Measurements from ENCODE around the gene BIRC6. TPM values are rescaled to one million over a fixed set of nuclear protein-coding genes. Genes with fewer than 3 reads are reported as not detected.
A peak's percentile ranks its signal among the peaks of the same experiment; 100 is the strongest.

BIRC6 gene
- total RNA-seq, 1 donor = 211 TPM

- no peak overlapping the region for H3K4me3 ChIP-seq (ENCODE audit: low read depth, low read length)
- TF ChIP-seq CTCF (IDR thresholded peaks at IDR 0.05; ENCODE audit: insufficient read depth, low read depth, low read length) = no peak
- DNase-seq (ENCODE audit: low read depth) = peak; percentile 36
These were observed 235.0 kb downstream of the BIRC6 start for GRCh38 chr2:32591669-32592463.

GRCh38 chr2:32594573-32594972, 237.8 kb downstream of the BIRC6 start:
- no peak overlapping the region for H3K4me3 ChIP-seq (ENCODE audit: low read depth, low read length)
- no peak for DNase-seq (ENCODE audit: low read depth)
- TF ChIP-seq CTCF (IDR thresholded peaks at IDR 0.05; ENCODE audit: insufficient read depth, low read depth, low read length) = no peak

GRCh38 chr2:32611366-32611765, 254.5 kb downstream of the BIRC6 start:
- TF ChIP-seq CTCF (IDR thresholded peaks at IDR 0.05; ENCODE audit: insufficient read depth, low read depth, low read length) = no peak
- DNase-seq (ENCODE audit: low read depth) = no peak
- no peak overlapping the region for H3K4me3 ChIP-seq (ENCODE audit: low read depth, low read length)

GRCh38 chr2:32611771-32612170, 254.9 kb downstream of the BIRC6 start:
- TF ChIP-seq CTCF (IDR thresholded peaks at IDR 0.05; ENCODE audit: insufficient read depth, low read depth, low read length) = no peak
- no peak overlapping the region for H3K4me3 ChIP-seq (ENCODE audit: low read depth, low read length)
- DNase-seq (ENCODE audit: low read depth) = no peak

- TF ChIP-seq CTCF (IDR thresholded peaks at IDR 0.05; ENCODE audit: insufficient read depth, low read depth, low read length) = no peak
- H3K4me3 ChIP-seq (ENCODE audit: low read depth, low read length) = no peak overlapping the region
- no peak for DNase-seq (ENCODE audit: low read depth)
These were observed 257.3 kb downstream of the BIRC6 start for GRCh38 chr2:32614084-32614483.

GRCh38 chr2:32617599-32618189, 260.9 kb downstream of the BIRC6 start:
- no peak overlapping the region for H3K4me3 ChIP-seq (ENCODE audit: low read depth, low read length)
- TF ChIP-seq CTCF (IDR thresholded peaks at IDR 0.05; ENCODE audit: insufficient read depth, low read depth, low read length) = no peak
- no peak for DNase-seq (ENCODE audit: low read depth)
